M059J (cell line): Measurements from ENCODE around the gene SH2D7. TPM values are rescaled to one million over a fixed set of nuclear protein-coding genes. Genes with fewer than 3 reads are reported as not detected.
A peak's percentile ranks its signal among the peaks of the same experiment; 100 is the strongest.
"Not testable (repeated sequence)": the region's sequence is repeated elsewhere in the genome, so short reads cannot be mapped to it uniquely, and the experiment has no call there.

Experiments used
- DNase-seq: peaks from one replicate; pipeline ENCODE4 v3.0.0-alpha.2; 2012; ENCODE audit warnings: low read depth
- total RNA-seq: library from RNA; depleted of rRNA; stranded (reverse); fragments of >200 nt; shearing (Covaris generic); gene quantifications from 2 replicates; pipeline ENCODE4 v1.2.3, GENCODE V29; 2014; rRNA removed

Gene SH2D7
- total RNA-seq, 1 experiment from 2014 or later: not detected

DNA sequence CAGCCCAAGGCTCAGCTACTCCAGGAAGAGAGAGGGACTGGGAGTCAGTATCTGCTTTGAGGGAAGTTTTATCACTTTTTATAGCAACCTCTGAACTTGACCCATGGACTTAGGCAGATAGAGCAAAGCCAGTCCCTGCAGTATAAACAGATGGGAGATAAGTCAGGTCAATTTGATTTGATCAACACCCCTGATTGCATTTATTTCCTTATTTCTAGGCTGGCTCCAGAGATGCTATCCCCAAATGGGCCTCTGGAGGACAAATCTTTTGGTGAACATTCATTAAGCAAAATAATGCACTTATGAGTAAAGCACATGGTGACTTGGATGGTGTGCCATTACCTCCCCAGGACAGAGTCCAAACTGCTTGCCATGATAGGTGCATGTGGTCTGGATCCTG is 47.9 kb downstream of the SH2D7 start:
- no peak for DNase-seq

DNA sequence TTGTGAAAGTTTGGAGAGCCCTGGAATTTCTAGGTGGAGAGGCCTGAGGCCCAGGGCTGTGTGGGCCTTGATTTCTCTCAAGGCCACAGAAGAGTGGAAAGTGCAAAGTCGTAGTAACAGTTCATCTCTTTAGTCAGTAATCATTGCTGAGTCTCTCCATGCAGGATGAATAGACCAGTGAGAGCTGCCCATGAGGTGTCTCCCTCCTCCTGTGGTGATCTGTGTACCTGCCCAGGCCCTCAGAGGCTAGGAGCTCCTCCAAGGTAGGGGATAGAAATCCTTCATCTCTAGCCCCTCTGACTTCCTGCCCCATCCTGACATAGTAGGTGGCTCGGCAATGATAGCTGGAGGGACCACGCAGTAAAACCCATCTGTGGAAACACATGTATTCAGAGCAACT is 50.0 kb downstream of the SH2D7 start:
- DNase-seq: no peak

DNA sequence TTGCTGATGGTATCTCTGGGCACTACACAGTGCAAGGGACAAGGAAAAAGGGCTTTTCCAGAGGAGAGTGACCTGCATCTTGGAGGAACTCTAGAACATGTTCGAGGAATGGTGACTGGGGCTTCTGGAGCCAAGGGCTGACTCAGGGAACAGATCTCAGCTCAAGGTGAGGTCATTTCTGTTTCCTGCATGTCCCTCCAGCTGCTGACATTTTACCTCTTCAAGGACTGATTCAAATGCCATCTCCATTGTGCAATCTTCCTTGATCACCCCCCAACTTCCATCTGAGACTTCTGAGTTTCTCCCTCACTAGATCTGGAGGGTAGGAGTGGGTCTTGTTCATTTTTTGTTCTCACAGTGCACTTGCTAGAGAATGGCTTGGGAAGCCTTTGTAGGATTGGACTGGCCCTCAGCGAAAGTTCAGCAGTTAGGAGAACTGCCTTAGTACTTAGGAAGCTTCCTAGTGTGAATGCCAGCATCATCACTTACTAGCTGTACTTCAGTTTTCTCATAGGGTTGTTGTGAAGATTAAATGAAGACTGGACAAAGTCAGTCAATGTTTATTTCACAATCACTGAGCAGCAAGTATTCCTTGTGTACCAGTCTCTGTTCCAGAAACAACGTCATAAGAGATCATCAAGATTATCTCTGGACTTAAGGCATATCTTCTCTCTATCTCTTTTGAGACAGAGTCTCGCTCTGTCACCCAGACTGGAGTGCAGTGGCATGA is 54.2 kb downstream of the SH2D7 start:
- no peak for DNase-seq

DNA sequence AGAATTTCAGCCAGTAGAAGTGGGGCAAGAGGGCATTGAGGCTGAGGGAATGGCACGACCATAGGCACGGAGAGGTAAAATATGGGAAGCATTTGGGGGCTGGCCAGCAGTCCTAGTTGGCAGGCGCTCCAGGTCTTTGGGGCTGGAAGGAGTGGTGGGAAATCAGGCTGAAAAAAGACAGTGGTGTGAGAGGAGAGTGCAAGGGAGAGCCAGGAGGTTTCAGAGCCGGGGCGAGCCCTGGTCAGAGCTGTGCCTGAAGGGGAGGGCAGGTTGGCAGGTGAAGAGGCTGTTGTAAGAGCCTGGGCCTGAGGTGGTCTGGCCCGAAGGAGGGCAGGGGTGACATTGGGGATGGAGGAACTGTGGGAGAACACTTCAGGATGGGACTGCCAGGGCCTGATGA is 55.2 kb downstream of the SH2D7 start:
- DNase-seq: no peak

DNA sequence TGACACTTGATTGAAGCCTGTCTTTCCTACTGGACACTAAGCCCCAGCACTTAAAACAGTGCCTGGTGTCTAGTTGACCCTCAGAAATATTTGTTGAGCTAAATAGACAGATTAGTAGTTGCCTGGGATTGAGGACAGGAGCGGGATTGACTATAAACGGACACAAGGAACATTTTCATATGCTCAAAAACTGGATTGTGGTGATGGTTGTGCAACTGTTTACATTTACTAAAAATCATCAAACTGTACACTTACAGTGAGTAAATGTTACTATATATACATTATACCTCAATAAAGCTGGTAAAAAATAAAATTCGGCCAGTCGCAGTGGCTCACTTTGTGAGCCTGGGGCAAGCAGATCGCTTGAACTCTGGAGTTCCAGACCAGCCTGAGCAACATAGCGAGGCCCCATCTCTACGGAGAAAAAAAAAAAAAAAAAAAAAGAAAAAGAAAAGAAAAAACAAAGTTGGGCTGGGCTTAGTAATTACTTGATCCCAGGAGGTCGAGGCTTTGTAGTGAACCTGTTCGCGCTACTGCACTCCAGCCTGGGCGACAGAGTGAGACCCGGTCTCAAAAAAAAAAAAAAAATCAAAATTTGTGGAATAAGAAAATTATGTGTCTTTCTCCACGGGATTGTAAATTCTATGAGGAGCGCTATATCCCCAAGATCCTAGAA is 56.2 kb downstream of the SH2D7 start:
- no peak for DNase-seq

DNA sequence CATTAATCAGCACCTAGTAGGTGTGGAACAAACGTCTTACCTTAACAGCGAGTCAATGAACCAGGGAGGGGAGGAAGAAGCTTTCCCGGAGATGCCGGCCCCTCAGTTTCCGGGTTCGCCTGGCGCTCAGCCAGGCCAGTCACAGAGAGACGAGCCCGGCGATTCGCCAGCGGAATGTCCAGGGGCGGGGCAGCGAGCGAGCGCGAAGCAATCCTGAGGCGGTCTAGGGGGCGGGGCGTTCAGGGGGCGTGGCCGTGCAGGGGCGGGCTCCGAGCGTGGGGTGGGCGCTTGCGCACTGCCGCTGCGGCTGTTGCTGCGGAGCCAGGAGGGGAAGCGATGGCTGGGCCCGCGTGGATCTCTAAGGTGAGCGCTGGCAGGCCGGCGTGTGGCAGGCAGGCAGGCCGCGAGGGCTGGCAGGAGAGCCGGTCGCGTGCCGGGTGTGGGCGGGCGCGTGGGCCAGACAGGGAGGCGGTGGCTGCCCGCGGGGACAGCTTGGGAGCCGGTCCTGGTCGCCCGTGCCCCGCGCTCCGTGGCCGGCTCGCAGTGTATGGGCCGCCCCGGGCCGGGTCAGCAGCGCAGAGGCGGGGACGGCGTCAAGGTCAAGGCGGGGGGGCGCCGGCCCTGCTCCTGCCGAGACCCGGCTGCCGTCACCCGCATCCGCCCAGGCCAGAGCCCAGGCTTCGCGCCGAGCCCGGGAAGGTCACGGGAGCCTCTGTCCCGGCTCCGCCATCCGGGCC is 56.9 kb downstream of the SH2D7 start, which contains the start of gene IDH3A:
Gene IDH3A, plus strand, starts transcription at position 295 of the 737 bp plus-strand sequence. Its CDS starts 42 bp downstream, at position 337.
- peak; percentile 93 for DNase-seq

DNA sequence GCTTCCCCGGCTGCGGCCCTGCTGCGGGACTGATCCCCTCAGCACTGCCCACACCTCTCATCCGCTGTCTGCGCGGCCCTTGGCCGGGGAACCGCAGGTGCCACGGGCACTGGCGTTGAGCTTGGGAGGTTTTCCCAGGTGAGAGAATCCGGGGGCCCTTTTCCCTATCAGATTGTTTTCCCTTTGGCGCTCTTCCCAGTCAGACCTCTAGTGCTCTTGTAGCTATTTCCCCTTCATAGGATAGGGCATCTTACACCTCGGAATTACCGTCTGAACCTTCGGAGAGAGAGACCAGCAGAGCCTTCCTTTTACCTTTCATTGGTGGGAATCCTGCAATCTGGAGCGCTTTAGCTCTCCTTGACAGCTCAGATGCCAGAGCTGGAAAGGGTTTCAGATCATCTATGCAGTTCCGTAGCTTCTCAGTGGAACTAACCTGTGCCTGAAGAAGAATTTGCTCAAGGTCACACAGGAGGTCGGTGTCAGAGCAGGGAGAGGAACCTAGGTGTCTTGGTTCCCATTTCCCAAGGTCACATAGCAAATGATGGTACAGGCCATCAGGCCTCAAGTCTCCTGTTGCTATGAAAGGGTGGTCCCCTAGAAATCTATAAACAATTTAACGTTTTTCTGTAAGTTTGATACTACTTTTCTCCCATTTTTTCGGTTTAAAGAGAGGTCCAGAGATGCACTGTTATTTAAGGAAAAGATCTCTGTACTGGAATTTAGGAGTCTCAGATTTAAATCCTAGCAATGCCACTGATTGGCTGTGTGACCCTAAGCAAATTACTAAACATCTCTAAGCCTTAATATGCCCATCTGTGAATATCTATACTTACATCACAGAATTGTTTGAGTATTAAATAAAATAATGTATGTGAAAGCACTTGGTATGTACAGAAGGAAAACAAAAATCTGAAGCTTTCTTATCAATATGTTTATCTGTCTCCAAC is 57.7 kb downstream of the SH2D7 start:
- peak; percentile 54 for DNase-seq

DNA sequence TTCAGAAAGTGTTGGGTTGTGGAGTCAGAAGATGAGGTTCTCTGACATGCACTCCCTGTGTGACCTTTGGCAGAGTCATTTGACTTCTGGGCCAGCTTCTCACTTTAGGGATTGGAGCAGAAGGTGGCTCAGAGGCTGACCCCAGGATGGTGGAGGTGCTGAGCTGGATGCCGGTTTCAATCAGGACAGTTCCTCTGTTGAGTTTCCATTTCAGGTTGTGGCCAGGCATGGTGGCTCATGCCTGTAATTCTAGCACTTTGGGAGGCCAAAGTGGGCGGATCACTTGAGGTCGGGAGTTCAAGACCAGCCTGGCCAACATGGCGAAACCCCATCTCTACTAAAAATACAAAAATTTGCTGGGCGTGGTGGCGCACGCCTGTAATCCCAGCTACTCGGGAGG is 58.7 kb downstream of the SH2D7 start:
- DNase-seq: not testable (repeated sequence)

Other genes with a start within 250 kb of the SH2D7 start
- gene TBC1D2B, start 14.8 kb upstream of the SH2D7 start, total RNA-seq: 14.6 and 18.7 TPM in 2 replicates
- gene CIB2, start 38.9 kb downstream of the SH2D7 start, total RNA-seq: 1.9 and 2.2 TPM in 2 replicates
- 52.6 and 116 TPM in 2 replicates for gene IDH3A, start 56.8 kb downstream of the SH2D7 start, total RNA-seq
- not detected in 2 replicates for gene ACSBG1, start 142.0 kb downstream of the SH2D7 start, total RNA-seq
- 2.3 TPM in 1 of 2 replicates, not detected in the other for gene DNAJA4, start 172.0 kb downstream of the SH2D7 start, total RNA-seq
- gene SKIC8, start 207.0 kb downstream of the SH2D7 start, total RNA-seq: 61.7 and 64.5 TPM in 2 replicates
- not detected in 2 replicates for gene CRABP1, start 247.8 kb downstream of the SH2D7 start, total RNA-seq